GM18519 (cell line): ENCODE results near the gene CASP1.
A peak's percentile ranks its signal among the peaks of the same experiment; 100 is the strongest.
"Not testable (repeated sequence)": the region's sequence is repeated elsewhere in the genome, so short reads cannot be mapped to it uniquely, and the experiment has no call there.

Source experiments
- ATAC-seq: cut with Tn5 transposase; IDR thresholded peaks from one replicate; pipeline ENCODE4 v1.9.1; 2021; ENCODE audit warnings: mild to moderate bottlenecking, moderate library complexity; ENCODE audit not compliant: unreplicated experiment, low FRiP score

CASP1 gene

GRCh38 chr11:105034813-105035620, at the start of gene CASP1:
Gene CASP1 (minus strand): TSS chr11:105035144. CDS start chr11:105035113, 31 bp downstream.
- ATAC-seq, result peak; percentile 88

GRCh38 chr11:105081412-105082150, 46.6 kb upstream of the CASP1 start:
- ATAC-seq, result no peak

GRCh38 chr11:105080171-105080906, 45.4 kb upstream of the CASP1 start:
- not testable (repeated sequence) for ATAC-seq

- no peak for ATAC-seq
Observed at GRCh38 chr11:105078283-105078682, 43.3 kb upstream of the CASP1 start.

- peak; percentile 49 for ATAC-seq
Observed at GRCh38 chr11:105077141-105077790, 42.3 kb upstream of the CASP1 start.

- no peak for ATAC-seq
Observed at GRCh38 chr11:105074166-105074530, 39.2 kb upstream of the CASP1 start.

GRCh38 chr11:105073456-105074165, 38.7 kb upstream of the CASP1 start:
- no peak for ATAC-seq

- ATAC-seq, result not testable (repeated sequence)
Observed at GRCh38 chr11:105072080-105072479, 37.1 kb upstream of the CASP1 start.

- ATAC-seq, result no peak
Observed at GRCh38 chr11:105071089-105071732, 36.3 kb upstream of the CASP1 start.

- ATAC-seq, result no peak
Observed at GRCh38 chr11:105070306-105070705, 35.4 kb upstream of the CASP1 start.

- ATAC-seq, result not testable (repeated sequence)
Observed at GRCh38 chr11:105069749-105070148, 34.8 kb upstream of the CASP1 start.

- not testable (repeated sequence) for ATAC-seq
Observed at GRCh38 chr11:105063245-105063941, 28.4 kb upstream of the CASP1 start.

- ATAC-seq, result no peak
Observed at GRCh38 chr11:105057432-105057831, 22.5 kb upstream of the CASP1 start.

GRCh38 chr11:105056446-105056845, 21.5 kb upstream of the CASP1 start:
- ATAC-seq, result no peak

GRCh38 chr11:105054723-105055493, 20.0 kb upstream of the CASP1 start:
- no peak for ATAC-seq

- ATAC-seq, result no peak
Observed at GRCh38 chr11:105052487-105052886, 17.5 kb upstream of the CASP1 start.

GRCh38 chr11:105051559-105051958, 16.6 kb upstream of the CASP1 start:
- no peak for ATAC-seq

GRCh38 chr11:105049481-105049880, 14.5 kb upstream of the CASP1 start:
- ATAC-seq, result no peak
